Smooth muscle cell of the brain vasculature (primary cell): ENCODE measurements around the gene RNU6-1.

Experiments used
- DNase-seq: peaks from one replicate; pipeline ENCODE4 v3.0.0-alpha.2; 2012; ENCODE audit warnings: low read depth, low spot score

RNU6-1 gene

DNA sequence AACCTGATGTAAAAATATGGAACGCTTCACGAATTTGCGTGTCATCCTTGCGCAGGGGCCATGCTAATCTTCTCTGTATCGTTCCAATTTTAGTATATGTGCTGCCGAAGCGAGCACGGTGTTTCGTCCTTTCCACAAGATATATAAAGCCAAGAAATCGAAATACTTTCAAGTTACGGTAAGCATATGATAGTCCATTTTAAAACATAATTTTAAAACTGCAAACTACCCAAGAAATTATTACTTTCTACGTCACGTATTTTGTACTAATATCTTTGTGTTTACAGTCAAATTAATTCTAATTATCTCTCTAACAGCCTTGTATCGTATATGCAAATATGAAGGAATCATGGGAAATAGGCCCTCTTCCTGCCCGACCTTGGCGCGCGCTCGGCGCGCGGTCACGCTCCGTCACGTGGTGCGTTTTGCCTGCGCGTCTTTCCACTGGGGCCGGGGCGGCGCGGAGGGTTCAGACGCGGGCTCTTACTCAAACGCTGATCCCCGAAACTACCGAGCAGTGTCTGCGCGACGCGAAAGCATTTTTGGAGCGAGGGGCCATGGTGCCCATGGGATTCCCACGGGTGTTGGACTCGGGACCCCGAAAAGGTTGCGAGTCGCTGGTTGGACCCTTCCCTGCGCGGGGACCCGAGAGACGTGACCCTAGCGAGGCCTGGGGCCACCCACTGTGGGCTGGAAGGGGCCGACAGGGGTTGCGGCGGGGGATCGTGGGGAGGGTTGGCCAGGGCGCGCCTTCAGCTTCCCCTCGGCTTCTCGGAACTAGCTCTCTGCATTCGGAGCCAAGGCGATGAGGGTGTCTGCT is at the start of gene RNU6-1:
Gene RNU6-1 (minus strand): TSS at position 117 of the 820 bp plus-strand sequence.
- peak; percentile 77 for DNase-seq

DNA sequence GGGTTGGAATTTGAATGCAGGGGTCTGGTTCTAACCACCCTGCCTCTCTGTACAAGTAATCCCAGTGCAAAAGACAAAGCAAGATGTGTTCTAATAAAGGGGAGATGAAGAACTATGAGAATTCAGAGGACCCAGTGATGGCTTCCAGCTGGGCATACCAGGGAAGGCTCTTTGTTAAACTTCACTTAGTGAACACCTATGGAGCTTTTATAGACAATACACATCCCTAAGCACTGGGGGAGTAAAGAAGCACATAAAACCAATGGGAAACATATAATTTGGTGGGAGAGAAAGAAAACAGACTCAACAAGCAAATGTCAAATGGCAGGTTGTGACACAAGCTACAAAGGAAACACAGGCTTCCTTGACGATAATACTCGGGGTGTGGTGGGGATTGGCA is 47.9 kb upstream of the RNU6-1 start:
- DNase-seq: no peak

DNA sequence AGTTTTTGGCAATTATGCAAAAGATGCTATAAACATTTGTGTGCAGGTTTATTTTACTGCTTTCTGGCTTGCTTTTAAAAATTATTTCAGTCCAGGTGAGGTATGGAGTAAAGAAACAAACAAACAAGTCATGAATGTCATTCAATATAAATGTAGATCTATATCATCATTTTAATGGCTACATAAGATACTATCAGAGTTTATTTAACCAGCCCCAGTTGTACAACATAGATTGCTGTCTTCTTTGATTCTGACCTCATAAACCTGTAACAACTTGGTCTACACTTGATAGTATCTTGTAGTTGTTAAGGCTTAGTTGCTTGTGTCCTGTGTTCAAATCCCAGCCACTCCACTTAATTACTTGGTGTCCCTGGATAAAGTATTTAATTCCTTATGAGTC is 46.0 kb upstream of the RNU6-1 start:
- no peak for DNase-seq

DNA sequence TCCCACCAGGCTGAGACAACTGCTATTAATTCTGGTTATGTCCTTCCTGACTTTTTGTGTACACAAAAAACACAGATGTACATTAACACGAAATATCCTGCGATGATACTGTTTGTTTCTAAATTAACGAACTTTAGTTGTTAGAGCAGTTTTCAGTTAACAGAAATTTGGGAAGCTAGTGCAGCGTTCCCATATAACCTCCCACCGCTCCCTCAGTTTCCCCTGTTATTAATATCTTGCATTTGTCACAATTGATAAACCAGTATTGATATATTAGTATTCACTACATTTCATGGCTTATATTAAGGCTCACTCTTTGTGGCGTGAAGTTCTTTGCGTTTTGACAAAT is 45.3 kb upstream of the RNU6-1 start:
- DNase-seq: no peak

DNA sequence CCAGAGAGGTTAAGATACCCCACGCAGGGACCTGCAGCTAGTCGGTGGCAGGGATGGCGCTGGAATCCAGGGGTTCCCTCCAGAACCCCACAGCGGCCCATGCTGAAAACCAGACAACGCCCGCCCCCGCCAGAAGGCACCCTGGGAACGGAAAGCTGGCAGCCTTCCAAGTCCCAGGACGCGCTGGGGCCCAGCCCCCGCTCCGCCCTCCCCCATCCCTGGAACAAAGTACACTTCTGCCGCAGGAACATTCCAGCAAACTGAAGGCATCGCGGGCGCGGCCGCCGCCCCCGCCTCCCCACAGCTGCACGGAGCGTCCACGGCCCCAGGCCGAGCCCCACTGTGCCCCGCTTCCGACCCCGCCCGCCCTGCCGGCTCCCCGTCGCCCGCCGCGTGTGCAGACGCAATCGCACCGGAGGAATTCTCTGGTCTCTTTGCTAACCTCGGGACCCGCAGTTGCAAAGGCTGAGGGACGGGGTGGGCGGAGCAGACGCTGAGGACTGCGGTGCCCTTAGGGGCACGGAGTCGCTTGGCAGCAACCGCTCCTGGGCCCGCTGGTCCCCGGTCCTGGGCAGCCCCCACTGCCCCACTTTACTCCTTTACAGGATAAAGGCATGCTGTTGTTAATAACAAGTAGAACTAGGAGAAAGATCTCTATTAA is 44.8 kb upstream of the RNU6-1 start:
- DNase-seq: no peak

DNA sequence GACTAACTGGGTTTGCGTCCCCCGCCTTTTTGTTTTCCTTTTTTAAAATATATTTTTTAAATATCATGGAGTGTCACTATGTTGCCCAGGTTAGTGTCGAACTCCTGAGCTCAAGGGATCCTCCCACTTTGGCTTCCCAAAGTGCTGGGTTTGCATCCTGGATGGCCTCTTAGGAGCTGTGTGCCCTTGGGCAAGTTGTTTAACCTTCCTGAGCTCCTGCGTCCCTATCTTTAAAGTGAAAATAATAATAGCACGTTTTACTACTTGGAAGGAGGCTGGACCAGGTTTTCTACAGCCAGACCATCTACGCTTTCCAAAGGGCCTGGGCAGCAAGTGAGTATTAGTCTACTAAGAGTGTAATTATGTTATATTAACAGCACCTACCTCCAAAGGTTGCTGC is 44.2 kb upstream of the RNU6-1 start:
- no peak for DNase-seq

DNA sequence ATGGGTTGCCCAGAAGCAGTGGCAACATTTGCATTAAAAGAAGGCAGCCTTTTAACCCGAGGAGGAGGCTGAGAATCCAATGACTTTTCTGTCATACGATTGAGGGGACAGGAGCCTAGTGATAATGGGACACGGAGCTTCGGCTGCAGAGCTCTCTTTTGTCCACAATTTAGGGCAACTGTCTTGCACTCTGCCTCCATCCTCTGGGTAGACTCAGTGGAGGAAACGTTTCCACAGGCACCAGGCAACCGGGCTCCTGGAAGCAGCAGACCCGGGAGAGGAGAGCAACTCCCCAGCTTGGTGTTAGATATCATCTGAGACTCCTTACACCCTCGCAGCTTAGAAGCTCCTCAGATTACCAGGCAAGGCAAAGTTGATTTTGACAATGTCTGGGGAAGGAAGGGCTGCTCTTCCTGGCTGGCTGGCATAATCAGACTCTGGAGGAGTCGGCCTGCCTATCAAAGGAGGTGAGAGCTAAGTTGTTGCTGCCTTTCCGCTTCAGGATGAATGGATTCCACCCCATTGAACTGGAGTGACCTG is 43.5 kb upstream of the RNU6-1 start:
- no peak for DNase-seq

DNA sequence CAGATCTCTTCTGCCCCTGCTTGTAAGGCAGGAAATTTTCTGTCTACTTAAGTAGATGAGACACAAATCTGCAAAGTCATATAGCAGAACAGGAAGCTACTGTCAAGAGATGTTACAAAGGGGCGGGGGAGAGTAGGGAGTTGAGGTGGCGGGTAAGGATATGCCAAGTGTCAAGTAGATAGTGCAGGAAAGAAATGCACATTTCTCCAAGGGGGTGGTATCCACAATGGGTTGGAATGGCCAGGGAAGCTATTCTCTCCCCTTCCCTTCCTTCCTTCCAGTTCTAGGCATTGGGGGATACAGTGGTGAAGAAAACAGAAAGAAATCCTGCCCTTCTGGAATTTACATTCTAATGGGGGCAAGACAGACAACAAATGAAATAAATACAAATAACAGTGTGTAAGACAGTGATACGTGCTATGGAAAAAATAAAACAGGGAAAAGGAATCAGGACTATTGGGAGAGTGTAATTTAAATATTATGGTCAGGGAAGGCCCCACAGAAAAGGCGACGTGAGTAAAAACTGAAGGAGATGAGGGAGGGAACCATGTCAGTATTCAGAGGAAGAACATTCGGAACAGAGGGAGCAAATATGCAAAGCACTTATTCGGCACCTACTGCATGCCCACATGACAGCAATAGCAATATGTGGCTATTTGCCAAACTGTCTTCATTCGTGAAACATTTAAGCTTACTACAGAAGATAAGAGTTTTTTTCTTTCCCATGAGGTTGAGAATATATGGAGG is 42.8 kb upstream of the RNU6-1 start:
- DNase-seq: no peak

DNA sequence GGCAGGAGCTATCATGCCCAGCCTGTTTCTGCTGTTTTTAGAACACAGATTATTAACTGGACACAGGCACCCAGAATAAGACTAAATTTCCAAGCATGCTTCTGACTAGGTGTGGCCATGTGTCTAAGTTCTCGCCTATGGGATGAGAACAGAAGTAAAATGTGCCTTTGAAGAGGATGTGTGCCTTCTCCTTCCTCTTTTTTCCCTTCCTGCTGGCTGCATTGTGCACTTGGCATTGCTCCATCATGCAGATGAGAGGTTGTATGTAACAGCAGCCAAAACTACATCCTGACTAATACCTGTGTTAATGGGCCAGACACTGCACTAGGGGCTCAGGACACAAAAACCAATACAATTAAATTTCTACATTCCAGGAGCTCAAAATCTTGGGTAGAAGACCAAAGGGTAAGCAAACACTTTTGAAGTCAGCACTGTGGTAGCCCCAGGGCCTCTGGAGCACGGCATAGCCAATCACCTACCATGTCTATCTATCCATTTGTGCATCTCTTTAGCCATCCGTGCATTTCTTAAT is 40.9 kb upstream of the RNU6-1 start:
- no peak for DNase-seq

DNA sequence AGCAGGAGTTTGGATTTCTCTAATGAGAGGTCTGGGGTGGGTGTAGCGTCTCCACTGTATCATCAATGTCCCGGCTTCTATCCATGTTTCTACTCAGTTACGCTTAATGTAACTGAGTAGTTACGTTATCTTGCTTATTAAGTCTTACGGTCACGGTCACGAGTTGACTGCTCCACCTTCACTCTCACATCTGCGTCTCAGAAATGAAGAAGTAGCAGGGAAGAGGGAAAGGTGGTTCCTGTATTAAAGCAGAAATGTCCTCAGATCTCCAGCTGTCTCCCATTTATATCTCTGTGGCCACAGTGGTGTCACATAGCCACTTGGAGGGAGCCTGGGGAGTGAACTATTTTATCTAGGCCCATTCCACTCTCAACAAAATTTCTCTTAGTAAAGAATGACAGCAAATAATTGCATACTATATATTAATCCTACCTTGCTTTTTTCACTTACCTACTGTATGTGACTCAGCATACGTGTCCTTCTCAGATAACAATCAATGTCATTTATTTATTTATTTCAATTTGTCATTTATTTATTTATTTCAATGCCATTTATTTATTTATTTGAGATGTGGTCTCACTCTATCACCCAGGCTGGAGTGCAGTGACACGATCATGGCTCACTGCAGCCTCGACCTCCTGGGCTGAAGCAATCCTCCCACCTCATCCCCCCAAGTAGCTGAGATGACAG is 39.7 kb upstream of the RNU6-1 start:
- DNase-seq: no peak

DNA sequence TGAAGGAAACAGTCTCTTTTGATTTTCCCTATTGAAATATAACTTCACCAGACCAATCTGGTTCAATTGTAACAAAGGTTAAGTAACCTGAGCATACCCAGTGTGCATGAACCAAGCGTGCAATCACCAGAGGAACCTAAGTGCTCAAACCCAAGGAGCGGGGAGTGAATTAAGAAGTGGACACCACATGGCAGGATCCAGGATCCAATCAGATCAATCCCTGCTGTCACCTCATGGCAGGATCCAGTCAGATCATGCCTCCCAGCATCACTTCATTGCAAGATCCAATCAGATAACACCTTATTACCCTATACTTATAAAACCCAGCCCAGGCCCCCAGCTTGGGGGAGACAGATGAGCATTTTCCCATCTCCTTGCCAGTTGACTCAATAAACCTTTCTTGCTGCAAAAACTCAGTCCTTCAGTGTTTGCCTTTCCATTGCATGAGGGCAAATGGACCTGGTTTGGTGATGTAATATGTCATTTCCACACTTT is 38.9 kb upstream of the RNU6-1 start:
- no peak for DNase-seq

DNA sequence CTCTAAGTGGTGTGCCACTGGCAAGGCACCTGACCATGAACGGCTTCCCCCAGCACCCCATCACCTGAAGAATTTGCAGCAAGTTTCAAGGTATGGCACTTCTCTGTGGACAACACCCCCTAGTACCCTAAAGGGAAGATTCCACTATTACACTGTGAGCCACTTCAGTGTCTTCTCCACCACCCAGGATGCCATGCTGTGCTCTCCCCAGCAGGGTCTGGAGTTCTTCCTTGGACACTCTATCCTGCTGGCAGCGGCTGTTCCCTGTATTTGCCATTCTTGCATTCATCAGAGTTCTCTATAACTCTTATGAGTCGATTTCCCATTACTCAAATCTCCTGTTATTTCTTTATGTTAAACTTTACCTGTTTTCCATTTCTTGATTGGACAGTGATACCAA is 33.9 kb upstream of the RNU6-1 start:
- DNase-seq: no peak

DNA sequence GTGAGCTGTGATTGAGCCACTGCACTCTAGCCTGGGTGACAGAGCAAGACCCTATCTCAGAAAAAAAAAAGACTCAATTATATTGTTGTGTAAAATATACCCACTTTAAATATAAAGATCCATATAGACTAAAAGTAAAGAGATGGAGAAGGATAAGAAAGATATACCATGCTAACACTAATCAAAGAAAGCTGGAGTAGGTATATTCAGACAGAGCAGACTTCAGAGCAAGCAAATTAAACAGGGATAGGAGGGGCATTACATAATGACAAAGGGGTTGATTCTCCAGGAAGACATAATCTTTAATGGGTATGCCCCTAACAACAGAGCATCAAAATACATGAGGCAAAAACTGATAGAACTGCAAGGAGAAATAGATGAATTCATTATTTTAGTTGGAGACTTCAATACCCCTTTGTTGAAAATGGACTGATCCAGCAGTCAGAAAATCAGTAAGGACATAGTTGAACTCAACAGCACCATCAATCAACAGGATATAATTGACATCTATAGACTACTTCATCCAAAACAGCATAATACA is 31.1 kb upstream of the RNU6-1 start:
- DNase-seq: no peak

DNA sequence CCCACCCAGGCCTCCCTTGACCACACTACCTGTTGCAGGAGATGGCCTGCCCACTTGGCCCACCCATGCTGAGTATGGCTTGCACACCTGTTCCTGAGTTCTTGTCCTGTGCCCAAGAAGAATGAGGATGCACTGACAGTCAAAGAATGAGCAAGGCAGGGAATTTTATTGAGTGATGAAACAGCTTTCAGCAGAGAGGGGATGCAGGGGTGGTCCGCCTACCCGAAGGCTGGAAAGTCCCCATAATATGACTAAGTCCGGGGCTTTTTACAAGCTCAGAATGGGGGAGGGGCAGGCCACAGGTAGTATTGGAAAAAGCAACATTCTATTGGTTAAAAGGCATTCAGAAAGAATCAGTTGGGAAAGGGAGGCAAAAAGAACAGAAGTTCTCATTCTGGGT is 29.9 kb upstream of the RNU6-1 start:
- no peak for DNase-seq

DNA sequence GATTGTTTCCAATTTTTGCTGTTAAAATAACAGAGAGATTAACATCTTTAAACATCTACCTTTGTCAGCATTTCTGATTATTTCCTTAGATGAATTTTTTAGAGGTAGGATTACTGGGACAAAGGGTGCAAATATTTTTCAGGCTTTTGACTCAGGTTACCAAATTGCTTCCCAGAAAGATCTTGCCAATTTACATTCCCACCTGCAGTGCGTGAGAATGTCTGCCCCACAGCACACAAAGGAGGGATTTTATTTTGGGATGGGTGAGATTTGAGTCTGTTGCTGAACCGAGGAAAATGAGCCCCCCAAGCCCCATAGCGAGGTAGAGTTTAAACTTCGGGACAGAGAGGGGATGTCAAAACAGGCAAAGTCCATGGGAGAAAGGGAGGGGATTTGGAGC is 25.9 kb upstream of the RNU6-1 start:
- DNase-seq: no peak

DNA sequence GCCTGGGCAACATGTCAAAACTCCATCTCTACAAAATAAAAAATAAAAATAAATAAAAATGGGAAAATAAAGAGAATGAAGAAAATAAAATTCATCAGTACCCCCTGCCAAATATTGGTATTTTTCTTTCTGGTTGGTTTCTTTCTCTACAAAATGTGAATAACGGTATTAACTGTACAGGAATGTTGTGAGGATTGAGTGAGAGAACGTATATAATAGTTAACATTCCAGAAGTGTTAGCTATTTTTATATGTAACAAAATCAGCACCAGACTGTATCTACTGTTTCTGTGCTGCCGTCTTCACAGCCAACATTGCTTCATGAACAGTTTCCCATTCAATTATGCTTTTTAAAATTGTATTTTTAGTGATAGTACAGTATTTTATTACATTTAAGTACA is 25.5 kb upstream of the RNU6-1 start:
- no peak for DNase-seq

DNA sequence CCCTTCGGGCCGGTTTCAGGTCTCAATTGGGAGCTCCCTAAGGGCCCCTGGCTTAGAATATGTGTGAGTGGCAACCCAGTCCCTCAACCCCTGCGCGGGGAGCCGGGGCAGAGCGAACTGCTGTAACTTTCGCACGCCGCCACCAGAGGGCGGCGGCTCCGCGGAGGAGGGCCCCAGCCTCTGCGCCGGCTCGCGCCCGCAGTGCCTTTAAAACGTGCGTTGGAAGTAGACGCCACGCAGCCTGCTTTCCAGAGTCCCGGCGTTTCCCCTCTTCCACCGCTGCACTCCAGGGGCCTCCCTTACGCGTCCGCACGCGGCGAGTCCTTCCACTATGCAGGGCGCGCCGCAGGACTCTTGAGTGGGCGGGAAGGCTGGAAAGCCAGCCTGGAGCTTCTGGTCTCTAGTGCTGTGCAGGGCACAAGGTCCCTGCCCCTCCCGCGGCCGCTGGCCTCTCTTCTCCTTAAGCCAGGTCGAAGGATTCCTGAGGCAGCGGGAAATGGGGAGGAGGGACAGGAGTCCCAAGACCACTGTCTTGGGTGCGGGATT is 23.7 kb upstream of the RNU6-1 start:
- no peak for DNase-seq

DNA sequence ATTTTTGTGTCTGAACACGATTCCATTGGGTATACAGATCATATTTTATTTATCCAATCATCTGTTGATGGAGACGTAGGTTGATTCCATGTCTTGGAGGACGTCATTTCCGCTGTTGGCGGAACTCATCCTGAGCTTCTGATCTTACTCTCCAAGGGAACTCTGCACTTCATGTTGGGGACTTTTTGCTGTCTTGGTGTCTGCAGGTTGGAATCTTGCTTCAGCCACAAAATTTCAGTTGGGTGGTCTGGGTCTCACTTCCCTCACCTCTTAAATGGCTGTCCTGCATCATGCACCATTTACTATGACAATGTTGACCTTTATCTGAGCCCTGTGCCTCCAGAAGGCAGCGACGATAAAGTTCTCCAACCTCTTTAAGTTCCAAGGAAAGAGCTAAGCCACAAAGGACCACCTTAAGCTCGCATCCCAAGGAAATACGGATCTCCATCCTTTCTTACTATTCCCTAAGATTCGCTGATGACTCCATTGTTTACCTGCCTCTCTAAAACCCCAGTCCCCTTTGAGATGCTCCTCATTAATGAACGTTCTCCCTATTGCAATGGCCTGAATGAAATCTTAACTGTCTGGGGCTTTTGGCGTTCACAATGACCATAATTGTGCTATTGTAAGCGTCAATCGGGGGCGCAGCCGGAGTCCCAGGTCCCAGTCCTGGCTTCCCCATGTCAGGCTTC is 23.1 kb upstream of the RNU6-1 start:
- DNase-seq: no peak

DNA sequence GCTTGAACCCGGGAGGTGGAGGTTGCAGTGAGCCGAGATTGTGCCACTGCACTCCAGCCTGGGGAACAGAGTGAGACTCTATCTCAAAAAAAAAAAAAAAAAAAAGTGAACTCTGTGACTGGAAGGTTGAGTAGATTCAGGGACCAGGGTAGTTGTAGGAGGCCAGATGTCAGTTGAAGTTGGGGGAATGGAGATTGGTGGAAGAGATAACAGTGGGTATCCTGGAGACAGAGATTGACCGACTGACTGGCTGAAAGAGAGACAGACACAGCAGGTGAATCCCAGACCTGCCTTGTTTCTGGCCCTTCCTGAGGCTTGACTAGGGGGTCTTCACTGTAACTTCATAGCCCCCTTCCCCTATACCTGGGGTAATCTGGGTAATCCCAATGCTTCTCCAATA is 22.1 kb upstream of the RNU6-1 start:
- DNase-seq: no peak

DNA sequence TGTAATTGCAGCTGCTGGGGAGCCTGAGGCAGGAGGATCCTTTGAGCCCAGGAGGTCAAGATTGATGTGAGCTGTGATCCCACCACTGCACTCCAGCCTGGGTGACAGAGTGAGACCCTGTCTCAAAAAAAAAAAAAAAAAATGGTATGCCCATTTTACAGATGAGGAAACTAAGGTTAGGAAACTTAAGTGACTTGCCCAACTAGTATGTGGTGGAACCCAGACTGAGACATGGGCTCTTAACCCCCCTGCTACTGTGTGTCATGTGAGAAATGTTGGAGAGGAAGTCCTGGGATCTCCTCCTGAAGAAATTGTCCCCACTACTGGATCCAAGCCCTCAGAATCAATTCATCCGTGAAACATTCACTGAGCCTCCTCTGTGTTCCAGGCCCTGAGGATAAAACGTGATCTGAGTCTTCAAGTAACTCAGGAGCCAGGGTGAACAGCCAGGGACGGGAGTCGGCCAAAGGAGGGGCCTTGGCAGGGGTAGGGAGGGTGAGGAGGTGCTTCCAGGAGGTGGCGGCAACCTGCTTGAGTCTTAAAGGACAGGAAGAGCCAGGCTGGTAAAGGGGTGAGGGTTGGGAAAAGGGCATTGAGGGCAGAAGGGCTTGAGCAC is 19.6 kb upstream of the RNU6-1 start:
- no peak for DNase-seq
